GM19351 (cell line): ENCODE measurements around the gene TMEM234.

Source experiments
- ATAC-seq: cut with Tn5 transposase; IDR thresholded peaks from one replicate; pipeline ENCODE4 v1.9.1; 2021; ENCODE audit warnings: mild to moderate bottlenecking, moderate library complexity; ENCODE audit not compliant: unreplicated experiment

Gene TMEM234

DNA sequence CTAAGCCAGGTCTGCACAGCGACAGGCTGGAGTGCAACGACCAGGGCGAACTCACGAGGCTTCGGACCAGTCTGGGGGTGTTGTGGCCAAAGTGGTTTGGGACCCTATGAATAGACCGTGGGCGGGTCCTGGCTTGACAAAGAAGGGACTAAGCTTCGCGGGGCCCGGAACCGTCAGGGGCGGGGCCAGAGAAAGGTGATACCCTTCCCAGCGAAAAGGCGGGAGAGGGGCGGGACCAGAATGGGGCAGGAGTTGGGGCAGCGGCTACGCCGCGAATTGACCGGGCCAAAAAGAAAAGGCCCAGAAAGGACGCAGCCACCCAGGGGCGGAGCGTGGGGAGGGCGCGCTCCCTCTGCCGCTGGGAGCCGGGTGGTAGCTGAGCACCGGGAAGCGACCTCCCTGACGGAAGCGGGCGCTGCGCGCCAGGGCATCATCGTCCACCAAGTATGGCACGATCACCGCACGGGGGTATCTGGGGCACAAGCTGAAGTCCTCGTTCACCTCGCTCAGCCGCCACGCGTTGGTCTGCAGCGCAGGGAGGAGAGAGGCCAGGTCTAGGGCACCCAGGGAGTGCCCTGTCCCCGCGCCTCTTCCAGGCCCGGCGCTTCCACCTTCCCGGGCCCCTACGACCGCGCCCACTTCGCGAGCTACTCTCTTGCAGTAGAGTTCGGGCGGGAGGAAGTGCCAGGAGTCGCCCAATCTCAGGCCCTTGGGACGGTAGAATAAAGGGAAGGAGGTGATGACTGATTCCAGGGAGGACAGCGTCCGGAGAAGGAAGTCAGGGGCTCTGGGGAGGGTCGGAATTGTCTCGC is 18.2 kb upstream of the TMEM234 start:
- ATAC-seq: no peak

DNA sequence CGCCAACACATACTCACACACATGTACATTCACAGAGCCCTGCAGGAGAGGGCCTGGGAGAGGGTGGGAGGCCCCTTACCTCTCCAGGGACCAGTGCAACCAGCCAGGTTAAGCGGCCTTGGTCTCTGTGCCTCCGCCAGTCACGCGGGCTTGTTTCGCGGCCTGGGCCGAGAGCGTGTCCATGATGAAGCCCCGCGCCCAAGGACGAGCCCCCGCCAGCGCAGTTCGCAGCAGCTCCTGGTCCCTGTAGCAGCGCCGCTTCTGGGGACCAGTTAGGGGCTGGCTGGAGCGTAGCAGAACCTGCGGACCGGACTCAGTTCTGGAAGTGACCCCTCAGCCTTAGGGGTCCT is 17.6 kb upstream of the TMEM234 start:
- ATAC-seq: no peak

GRCh38 chr1:32239337-32239736 is 17.2 kb upstream of the TMEM234 start:
- no peak for ATAC-seq

GRCh38 chr1:32234792-32235191 is 12.6 kb upstream of the TMEM234 start:
- no peak for ATAC-seq

- ATAC-seq: no peak
Measured at GRCh38 chr1:32232558-32233304, 10.6 kb upstream of the TMEM234 start.

DNA sequence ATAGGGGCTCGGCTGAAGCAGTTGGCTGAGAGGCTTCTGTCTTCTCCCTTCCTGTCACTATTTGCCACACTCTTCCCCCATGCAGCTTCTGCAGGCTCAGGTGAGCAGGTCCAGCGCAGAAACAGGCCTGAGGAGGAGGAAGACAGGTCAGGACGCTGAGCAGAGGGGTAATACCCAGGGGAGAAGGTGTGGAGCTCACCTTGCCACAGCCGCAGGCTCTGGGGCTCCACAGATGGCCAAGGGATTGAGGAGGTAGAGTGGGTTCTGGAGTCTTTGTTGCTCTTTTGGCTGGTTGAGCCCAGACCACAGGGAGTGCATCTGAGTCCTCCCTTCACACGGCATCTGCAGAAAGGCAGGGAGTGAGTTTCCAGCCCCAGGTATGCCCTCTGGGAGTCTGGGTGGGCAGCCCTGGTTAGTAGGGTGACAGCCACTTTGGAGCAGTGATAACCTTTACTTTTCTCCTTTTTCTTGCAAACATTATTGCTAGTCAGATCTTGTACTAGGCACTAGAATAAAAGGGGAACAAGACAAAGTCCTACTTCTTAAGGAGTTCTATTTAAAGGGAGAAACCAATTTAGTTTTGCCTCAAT is 9.8 kb upstream of the TMEM234 start:
- ATAC-seq: no peak

DNA sequence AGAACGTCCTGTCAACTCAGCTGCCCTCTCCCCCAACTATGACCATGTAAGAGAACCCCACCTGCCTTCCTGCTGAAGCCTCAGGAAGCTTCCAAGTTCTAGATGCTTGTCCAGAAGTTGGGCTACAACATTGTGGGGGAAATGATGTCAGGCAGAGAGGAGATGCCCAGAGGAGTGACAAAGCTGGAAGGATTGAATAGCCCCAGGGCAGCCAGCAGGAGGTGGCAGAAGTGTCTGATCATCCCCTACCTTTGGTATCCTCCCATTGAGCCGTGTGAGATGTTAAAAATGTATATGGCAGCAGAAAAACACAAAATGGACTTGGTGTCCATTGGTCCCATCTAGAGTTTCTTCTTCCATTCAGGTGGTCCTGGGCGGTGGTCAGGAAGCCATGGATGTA is 6.6 kb upstream of the TMEM234 start:
- no peak for ATAC-seq

DNA sequence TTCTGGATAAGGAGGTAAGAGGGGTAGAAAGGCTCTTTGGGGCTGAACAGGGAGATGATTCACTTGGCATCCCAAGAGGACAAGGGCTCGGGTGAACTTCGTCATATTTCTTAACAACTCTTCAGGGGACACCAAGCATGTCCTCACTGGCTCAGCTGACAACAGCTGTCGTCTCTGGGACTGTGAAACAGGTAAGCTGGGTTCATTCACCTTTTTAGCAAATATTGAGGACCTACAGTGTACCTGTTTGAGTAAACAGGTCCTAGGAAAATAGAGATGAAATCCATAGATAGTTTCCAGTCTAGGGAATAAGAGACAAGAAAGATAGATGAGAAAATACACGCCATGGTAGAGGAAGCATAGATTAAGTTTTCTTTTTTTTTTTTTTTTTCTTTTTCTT is 2.1 kb upstream of the TMEM234 start:
- no peak for ATAC-seq

DNA sequence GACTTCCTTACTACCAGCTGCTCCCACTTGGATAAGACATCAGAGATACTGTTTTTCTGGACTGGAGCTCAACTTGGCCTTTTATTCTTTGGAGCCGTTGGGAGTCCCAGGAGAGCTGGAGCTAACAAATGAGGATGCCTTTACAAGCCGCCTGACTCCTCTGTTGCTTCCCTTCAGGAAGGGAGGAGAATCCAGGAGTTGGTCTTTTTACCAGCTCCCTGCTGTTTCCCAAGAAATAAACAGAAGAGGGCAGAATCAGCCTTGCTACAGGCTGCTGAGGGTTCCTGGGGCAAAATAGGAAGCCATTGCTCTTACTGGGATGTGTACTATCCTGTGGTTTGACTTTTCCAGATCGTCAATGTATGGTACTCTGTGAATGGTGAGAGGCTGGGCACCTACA is 1.5 kb upstream of the TMEM234 start:
- no peak for ATAC-seq

DNA sequence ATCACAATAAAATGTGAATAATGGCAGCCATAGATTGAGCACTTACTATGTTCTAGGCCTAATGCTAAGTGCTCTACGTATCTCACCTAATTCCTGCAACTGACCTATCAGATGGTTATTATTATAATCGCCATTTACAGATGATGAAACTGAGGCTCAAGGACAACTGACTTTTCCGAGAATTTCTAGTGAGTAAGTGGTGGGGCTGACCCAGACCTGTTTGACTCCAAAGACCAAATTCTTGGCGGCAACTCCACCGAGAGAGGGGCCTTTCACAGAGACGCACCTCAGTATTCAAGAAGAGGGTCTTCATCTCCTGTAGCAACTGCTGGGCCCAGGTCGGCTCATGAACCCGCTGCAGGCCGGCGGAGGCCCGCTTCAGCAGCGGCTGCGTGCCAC is 573 bp downstream of the TMEM234 start:
- ATAC-seq: no peak

GRCh38 chr1:32220746-32221580 is 1.2 kb downstream of the TMEM234 start:
- ATAC-seq: no peak

DNA sequence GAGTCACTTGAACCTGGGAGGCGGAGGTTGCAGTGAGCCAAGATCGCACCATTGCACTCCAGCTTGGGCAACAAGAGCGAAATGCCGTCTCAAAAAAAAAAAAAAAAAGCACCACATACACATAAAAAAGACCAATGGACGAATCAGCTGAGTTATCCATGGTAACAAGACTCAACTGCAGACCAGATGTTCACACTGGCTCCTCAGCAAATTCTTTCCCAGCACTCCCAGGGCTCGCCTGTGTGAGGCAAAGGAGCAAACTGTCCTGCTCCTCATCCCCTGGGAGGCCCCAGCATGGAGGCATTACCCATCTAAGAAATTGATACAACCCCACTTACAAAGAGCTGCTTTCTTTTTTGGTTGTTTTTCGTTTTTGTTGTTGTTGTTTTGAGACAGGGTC is 3.1 kb downstream of the TMEM234 start:
- no peak for ATAC-seq

DNA sequence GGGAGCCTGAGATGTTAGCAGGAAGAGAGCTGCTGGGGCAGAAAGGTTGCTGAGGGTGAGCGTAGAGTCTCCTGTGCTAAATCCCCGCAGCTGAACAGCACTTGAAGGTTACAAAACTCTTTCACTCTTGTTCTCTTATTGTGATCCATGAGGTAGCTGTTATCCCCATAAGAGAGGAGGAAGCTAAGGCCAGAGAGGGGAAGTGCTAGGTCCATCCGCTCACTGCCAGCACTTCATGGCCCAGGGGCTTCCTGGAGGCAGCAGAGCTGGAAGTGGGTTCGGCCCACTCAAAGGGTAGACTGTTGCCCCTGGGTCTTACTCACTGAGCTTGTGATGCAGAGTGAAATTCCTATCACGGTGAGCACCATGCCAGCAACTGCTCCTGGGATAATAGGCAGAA is 5.6 kb downstream of the TMEM234 start:
- ATAC-seq: no peak

DNA sequence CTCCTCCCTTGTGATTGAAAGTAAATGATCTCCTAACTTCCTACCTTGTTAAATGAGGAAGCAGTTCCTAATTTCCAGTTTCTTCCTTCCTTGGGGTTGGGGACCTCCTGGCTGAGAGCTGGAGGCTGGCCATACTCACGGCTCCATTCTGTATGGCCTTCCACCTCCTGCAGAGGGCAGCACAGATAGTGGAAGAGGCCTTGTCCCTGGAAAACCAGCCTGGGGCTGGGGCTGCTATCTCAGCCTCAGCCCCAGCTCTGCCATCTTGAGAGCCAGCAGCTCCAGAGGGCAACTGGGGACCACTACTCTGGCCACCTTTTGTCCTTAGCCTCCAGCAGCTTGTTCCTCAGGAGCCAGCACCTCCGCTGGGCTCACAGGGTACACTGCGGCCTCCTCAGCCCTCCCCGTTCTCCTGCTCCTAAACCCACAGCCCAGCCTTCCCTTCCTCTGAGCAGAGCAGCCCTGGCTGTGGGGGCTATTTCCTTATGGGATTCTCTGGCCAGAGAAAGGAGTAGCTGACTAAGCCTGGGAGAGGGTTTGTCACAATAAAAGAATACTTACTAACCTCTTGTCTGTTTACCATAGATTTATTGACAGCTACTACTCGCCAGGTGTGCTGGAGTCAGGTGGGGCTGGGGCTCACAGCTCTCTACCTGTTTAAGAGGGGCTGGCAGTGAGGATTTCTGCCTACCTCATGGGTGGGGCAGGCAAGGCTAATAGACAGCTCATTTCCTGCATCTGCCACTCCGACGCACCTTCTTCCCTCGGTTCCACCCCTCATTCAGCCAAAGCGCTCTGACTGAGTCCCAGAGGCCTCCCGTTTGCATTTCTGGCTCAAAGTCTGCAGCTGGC is 6.3 kb downstream of the TMEM234 start:
- no peak for ATAC-seq

GRCh38 chr1:32208891-32209328 is 13.2 kb downstream of the TMEM234 start, which contains the start of gene DCDC2B:
DCDC2B (plus strand) TSS chr1:32209089; CDS start chr1:32209094, 5 bp downstream.
- no peak for ATAC-seq

DNA sequence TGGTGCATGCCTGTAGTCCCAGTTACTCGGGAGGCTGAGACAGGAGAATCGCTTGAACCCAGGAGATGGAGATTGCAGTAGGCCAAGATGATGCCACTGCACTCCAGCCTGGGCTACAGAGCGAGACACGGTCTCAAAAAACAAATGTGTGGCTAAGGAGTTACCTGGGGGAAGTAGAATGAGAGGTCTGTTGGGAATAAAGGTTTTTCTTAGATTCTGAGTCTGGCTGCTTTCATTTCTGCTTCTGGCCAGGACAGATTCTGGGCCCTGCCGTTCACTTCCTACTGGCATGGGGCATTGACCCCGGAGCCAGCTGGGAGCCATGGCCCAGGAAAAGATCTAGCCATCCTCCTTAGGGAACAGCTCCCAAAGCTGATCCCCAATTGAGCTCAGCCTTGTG is 13.7 kb downstream of the TMEM234 start:
- no peak for ATAC-seq

DNA sequence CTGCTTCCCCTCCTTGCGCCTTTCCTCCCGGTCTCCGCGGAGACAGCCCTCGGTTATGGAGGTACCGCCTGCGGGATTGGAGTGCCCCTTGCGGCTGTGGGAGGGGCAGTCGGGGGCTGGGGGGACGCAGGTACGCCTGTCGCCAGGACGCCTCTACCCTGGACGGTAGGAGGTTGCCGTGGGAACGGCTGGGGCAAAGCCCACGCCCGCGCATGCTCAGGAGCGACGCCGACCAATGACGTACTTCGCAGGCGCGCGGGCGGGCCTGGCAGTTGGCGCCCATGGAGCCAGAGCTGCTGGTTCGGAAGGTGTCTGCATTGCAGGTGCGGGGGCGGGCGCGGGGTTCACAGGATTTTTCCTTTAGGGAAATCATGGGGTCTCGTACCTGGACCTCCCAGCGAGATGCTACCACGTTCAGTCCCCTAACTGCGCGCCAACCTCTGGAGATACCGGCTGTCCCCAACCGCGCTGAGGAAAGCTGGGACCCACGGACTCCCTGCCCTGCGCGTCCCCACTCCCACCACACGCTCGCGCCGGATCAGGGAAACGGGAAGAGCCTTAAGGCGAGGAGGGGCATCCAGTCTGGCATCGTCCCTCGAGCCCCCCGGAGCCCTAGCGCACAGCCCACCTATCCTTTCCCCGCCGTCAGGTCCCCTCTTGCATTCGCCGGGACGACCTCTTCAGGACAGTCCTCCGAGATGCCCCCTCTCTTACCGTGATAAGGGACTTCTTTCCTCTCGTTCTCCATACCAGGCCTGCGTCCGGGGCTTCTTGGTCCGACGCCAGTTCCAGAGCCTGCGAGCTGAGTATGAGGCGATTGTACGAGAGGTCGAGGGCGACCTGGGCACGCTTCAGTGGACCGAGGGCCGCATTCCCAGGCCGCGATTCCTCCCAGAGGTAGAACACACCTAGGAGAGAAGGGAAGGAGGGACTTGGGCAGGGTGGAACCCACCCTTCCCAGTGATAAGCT is 16.5 kb downstream of the TMEM234 start, which contains the start of gene IQCC:
Gene IQCC (plus strand): TSS at position 271 of the 970 bp plus-strand sequence. CDS start 11 bp downstream, at position 282.
- ATAC-seq: peak; percentile 55

DNA sequence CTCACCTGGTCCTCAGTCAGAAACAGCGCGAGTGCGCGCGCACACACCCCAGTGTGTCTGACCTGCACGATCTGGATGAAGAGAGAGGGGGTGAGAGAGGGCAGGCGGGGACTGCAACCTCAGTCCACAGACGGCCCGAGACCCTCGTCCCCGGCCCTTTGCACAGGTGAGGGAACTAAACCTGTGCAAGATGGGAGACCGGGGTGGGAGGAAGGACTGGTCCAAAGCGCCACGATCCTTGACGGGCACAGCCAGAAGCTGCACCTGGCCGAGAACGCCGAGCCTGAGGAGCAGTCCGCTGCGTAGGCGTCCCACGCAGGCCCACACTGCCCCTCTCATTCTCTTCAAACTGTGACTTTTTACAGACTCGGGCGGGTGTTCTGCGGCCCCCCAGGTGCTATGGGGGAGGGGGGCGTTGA is 17.2 kb downstream of the TMEM234 start:
- no peak for ATAC-seq
